Erythroblast (primary cell): Measurements from ENCODE around the gene GNS.

ENCODE experiments used
- GATA1 ChIP-seq: IDR thresholded peaks from 2 replicates; pipeline ENCODE4 v1.6.1; 2011; ENCODE audit warnings: low read depth, mild to moderate bottlenecking, control low read depth, low read length, moderate library complexity
- POLR2A ChIP-seq: IDR thresholded peaks from 2 replicates; pipeline ENCODE4 v1.6.1; 2011; ENCODE audit warnings: mild to moderate bottlenecking, low read length

- TF ChIP-seq POLR2A (no peak), GATA1 (no peak)
Observed at GRCh38 chr12:64713376-64713775, 45.8 kb downstream of the GNS start.
